ENCODE data around the gene ADGRV1.

The ADGRV1 gene

DNA sequence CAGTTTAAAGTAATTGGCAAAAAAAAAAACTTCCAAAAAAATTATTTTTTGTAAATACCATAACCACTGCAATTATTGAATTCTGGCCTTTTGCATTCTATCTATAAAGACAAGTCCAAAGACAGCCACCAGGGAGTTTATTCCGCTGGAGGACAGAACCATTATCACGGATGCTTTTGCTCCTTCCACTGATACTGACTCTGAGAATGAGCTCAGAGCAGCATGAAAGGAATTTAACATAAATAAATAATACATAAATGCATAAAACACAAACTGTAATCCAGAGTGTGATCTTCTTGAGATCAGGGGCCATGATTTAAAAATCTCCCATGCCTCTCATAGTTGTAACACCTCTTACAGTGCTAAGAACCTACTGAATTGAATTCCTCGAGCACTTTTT, 559.8 kb downstream of the ADGRV1 start:
- Mint-ChIP-seq H3K4me1 (peaks cover 4% of the 10 kb centered on the region), H3K4me3 (no peak overlapping the region), H3K27me3 (no peaks in the 10 kb centered on the region), H3K9me3 (no peaks in the 10 kb centered on the region), H3K27ac (no peak overlapping the region), H3K36me3 (ENCODE audit: low read depth) (no peaks in the 10 kb centered on the region)
- no peak for ATAC-seq
- DNase-seq, result no peak

- Mint-ChIP-seq H3K4me3 (no peak overlapping the region), H3K9me3 (no peaks in the 10 kb centered on the region), H3K27ac (no peak overlapping the region), H3K27me3 (no peaks in the 10 kb centered on the region), H3K36me3 (ENCODE audit: low read depth) (no peaks in the 10 kb centered on the region), H3K4me1 (peaks cover 4% of the 10 kb centered on the region)
- ATAC-seq, result no peak
- DNase-seq, result no peak
These were observed 560.2 kb downstream of the ADGRV1 start for GRCh38 chr5:91118796-91119195.

GRCh38 chr5:91119217-91119616, 560.6 kb downstream of the ADGRV1 start:
- ATAC-seq (no peak), DNase-seq (no peak)
- H3K9me3 Mint-ChIP-seq, result no peaks in the 10 kb centered on the region
- no peaks in the 10 kb centered on the region for H3K36me3 Mint-ChIP-seq (ENCODE audit: low read depth)
- H3K4me3 Mint-ChIP-seq, result no peak overlapping the region
- H3K27me3 Mint-ChIP-seq, result no peaks in the 10 kb centered on the region
- H3K4me1 Mint-ChIP-seq, result peaks cover 4% of the 10 kb centered on the region
- no peak overlapping the region for H3K27ac Mint-ChIP-seq

DNA sequence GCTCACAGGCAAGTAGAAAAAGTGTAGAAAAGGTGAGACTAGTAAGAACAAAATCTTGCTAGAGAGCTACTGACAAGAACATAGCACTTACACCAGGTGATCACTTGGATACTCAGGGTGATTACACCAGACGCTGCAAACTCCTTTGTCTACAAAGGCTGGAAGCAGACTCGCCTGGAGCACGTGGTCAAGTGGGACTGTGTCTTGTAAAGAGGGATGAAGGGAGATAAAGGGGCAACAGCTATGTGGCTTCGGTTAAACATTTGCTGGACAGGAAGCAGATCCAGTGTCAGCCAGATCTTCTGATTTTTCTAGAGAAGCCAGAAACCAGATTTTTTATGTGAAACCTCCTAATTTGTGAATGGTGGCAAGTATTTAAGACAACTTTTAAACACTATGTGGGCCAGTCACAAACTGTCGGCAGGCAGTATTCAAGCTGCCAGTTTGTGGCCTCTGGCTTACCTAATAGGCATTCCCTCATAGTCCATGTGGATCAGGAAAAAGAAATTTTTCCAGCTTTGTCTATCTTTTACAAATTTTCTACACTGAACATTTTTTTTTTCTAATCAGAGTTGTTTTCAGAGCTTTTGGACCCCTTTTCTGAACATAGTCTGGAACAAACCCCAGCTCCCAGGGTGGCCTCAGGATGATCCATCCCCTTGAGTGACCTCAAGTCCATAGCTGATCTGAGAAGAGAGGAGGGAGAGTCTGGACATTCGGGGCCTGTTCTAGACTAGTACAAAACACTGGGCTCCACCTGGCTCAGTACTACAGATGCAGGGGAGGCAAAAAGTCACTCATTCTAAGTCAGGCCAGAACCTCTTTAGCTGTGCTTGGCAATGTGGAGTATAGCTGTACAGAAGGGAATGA, 561.6 kb downstream of the ADGRV1 start:
- H3K4me1 Mint-ChIP-seq, result no peaks in the 10 kb centered on the region
- H3K27me3 Mint-ChIP-seq, result no peaks in the 10 kb centered on the region
- H3K4me3 Mint-ChIP-seq, result no peak overlapping the region
- ATAC-seq, result no peak
- no peak for DNase-seq
- H3K27ac Mint-ChIP-seq, result no peak overlapping the region
- no peaks in the 10 kb centered on the region for H3K9me3 Mint-ChIP-seq
- H3K36me3 Mint-ChIP-seq (ENCODE audit: low read depth), result no peaks in the 10 kb centered on the region

DNA sequence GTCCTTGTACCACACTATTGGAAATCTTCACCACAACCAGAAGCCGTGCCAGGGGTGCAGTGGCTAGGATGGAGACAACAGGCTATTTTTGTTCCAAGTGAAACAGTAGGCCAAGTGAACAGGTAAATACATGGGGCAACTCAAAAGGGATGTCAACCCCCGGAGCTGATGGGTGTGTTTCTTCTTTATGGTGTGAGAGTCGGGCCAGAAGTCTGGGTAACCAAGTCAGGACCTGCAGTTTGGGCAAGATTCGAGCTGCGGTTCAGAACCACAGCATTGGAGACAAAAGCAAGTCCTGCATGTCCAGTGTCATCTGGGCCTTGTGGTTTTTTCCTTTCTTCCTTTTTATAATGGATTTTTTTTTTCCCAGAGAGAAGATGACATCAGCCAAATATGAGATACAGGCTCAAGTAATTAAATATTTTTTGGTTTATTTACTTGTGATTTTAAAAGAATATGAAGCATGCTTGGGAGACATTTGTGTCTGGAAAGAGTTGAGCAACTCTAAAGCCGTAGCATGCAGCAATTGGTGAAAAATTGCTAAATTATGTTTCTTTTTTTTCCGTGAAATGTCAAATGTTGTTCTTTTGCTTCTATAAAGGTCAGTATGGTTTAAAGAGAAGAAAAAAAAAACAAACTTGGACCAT, 562.9 kb downstream of the ADGRV1 start:
- DNase-seq (no peak), ATAC-seq (no peak)
- Mint-ChIP-seq H3K36me3 (ENCODE audit: low read depth) (no peaks in the 10 kb centered on the region), H3K27me3 (no peaks in the 10 kb centered on the region), H3K9me3 (no peaks in the 10 kb centered on the region), H3K4me3 (no peak overlapping the region), H3K27ac (no peak overlapping the region), H3K4me1 (no peaks in the 10 kb centered on the region)

DNA sequence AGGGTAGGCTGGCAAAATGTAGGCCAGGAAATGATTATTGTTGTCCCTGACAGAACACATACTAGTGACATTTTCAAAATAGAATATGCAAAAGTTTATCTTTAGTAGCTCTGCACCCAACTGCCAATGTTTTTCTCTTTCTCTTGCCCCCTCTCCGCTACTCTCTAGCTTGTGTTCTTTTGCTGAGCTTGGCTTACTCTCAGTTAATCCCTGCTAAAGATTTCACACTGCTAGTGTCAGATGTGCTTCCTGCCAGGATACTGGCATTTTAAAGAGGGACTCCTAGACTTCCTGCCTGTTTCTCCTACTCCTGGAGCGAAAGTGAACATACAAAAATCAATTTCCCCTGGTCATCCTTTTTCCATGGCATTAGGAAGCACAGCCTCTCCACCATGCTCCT, 564.1 kb downstream of the ADGRV1 start:
- no peaks in the 10 kb centered on the region for H3K9me3 Mint-ChIP-seq
- H3K4me3 Mint-ChIP-seq, result no peak overlapping the region
- H3K27me3 Mint-ChIP-seq, result no peaks in the 10 kb centered on the region
- no peak for DNase-seq
- ATAC-seq, result no peak
- H3K36me3 Mint-ChIP-seq (ENCODE audit: low read depth), result no peaks in the 10 kb centered on the region
- H3K4me1 Mint-ChIP-seq, result no peaks in the 10 kb centered on the region
- no peak overlapping the region for H3K27ac Mint-ChIP-seq

- H3K4me1 Mint-ChIP-seq, result no peaks in the 10 kb centered on the region
- H3K27me3 Mint-ChIP-seq, result no peaks in the 10 kb centered on the region
- no peak overlapping the region for H3K4me3 Mint-ChIP-seq
- H3K36me3 Mint-ChIP-seq (ENCODE audit: low read depth), result no peaks in the 10 kb centered on the region
- DNase-seq (no peak), ATAC-seq (no peak)
- H3K27ac Mint-ChIP-seq, result no peak overlapping the region
- no peaks in the 10 kb centered on the region for H3K9me3 Mint-ChIP-seq
These were observed 564.7 kb downstream of the ADGRV1 start for GRCh38 chr5:91123291-91123690.

DNA sequence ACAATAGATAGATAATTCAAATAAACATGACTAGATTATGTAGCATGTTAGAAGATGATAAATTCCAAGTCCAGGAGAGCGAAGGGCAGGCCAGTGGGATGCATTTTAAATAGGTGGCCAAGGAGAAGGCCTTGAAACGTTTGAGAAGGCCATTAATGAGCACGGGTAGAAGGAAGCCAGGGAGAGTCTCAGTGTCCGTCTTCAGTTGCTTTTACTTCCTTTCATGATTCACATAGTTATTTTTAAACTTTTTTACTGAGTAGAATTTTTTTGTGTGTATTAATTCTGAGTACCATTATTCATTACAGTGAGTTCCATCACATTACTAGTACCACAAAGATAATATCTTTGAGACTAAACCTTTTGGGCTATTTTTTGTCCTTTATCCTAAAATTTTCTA, 565.3 kb downstream of the ADGRV1 start:
- Mint-ChIP-seq H3K4me3 (no peak overlapping the region), H3K9me3 (no peaks in the 10 kb centered on the region), H3K36me3 (ENCODE audit: low read depth) (no peaks in the 10 kb centered on the region), H3K27ac (no peak overlapping the region), H3K27me3 (no peaks in the 10 kb centered on the region), H3K4me1 (no peaks in the 10 kb centered on the region)
- ATAC-seq, result no peak
- no peak for DNase-seq

DNA sequence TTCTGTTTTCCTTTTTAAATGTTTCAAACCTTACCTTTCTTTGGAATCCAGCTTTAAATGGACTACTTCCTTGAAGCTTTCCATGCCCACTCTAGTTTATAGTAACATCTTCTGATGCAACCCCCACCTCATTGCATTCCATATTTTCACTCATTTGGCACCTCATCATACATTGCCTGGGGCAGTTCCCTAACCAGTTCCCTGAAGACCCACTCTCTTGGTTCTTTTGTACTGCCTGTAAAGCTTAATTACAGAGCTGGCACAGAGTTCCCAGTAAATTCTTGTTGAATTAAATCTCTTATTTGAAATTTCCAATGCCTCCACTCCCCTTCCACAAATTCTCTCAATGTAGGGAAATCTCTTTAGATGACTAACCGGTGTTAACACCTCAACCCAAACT, 567.3 kb downstream of the ADGRV1 start:
- Mint-ChIP-seq H3K36me3 (ENCODE audit: low read depth) (no peaks in the 10 kb centered on the region), H3K27me3 (no peaks in the 10 kb centered on the region), H3K4me3 (no peak overlapping the region), H3K27ac (no peak overlapping the region), H3K9me3 (peaks cover 5% of the 10 kb centered on the region), H3K4me1 (no peaks in the 10 kb centered on the region)
- DNase-seq (no peak), ATAC-seq (no peak)

DNA sequence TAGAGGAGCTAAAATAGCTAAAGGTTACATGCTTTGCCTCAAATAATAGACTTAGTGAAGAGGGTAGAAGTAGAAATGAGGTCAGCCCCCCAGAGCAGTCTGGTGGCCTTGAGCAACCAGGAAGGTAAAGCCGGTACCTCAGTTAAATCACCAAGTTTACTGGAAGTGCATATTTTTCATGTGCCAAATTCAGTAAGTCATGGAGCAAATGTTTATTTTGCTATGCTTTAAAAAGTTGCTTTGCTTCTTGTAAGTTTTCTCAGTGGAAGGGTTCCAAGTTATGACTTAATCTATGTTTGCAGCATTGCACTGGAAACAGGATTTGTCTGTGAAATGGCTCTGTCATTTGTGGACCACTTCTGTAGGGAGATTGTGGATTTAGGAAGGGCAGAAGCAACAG, 567.9 kb downstream of the ADGRV1 start:
- Mint-ChIP-seq H3K4me1 (no peaks in the 10 kb centered on the region), H3K27me3 (no peaks in the 10 kb centered on the region), H3K27ac (no peak overlapping the region), H3K9me3 (peaks cover 7% of the 10 kb centered on the region), H3K4me3 (no peak overlapping the region), H3K36me3 (ENCODE audit: low read depth) (no peaks in the 10 kb centered on the region)
- DNase-seq (no peak), ATAC-seq (no peak)

GRCh38 chr5:91126888-91127287, 568.3 kb downstream of the ADGRV1 start:
- H3K27me3 Mint-ChIP-seq, result no peaks in the 10 kb centered on the region
- DNase-seq (no peak), ATAC-seq (no peak)
- no peaks in the 10 kb centered on the region for H3K4me1 Mint-ChIP-seq
- no peak overlapping the region for H3K4me3 Mint-ChIP-seq
- no peaks in the 10 kb centered on the region for H3K36me3 Mint-ChIP-seq (ENCODE audit: low read depth)
- no peak overlapping the region for H3K27ac Mint-ChIP-seq
- H3K9me3 Mint-ChIP-seq, result peaks cover 7% of the 10 kb centered on the region

DNA sequence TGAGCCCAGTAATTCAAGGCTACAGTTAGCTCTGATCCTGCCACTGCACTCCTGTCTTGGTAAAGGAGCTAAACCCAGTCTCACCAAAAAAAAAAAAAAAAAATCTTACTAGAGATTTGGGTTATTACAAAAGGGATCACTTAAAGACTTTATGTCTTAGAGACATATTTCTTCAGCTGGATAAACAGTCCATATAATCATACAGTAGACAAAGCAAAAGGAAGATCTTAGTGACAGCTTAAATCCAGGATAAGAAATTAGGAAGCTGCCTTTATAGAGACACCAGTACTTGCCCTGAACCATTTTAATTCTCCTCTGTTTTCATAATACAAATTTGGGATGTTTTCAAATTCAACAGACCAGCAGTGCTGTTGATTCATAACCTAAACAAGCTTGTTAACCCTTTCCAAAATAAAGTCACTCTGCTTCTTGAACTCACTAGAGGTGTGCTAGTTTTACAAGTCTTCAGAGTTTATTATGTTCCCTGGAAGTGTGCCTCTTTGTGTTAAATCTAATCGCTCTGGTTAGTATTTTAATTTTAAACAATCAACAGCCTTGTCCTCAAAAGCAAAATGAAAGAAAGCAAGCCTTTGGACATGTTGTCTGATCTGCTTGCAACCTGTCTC, 569.0 kb downstream of the ADGRV1 start:
- no peaks in the 10 kb centered on the region for H3K4me1 Mint-ChIP-seq
- H3K9me3 Mint-ChIP-seq, result peaks cover 7% of the 10 kb centered on the region
- H3K36me3 Mint-ChIP-seq (ENCODE audit: low read depth), result no peaks in the 10 kb centered on the region
- H3K27ac Mint-ChIP-seq, result no peak overlapping the region
- no peak overlapping the region for H3K4me3 Mint-ChIP-seq
- ATAC-seq (no peak), DNase-seq (no peak)
- H3K27me3 Mint-ChIP-seq, result no peaks in the 10 kb centered on the region

- Mint-ChIP-seq H3K4me3 (no peak overlapping the region), H3K9me3 (peaks cover 7% of the 10 kb centered on the region), H3K4me1 (no peaks in the 10 kb centered on the region), H3K27me3 (no peaks in the 10 kb centered on the region), H3K27ac (no peak overlapping the region), H3K36me3 (ENCODE audit: low read depth) (no peaks in the 10 kb centered on the region)
- DNase-seq (no peak), ATAC-seq (no peak)
These were observed 570.0 kb downstream of the ADGRV1 start for GRCh38 chr5:91128604-91129003.

- Mint-ChIP-seq H3K4me1 (no peaks in the 10 kb centered on the region), H3K36me3 (ENCODE audit: low read depth) (no peaks in the 10 kb centered on the region), H3K27me3 (no peaks in the 10 kb centered on the region), H3K4me3 (no peak overlapping the region), H3K9me3 (peaks cover 7% of the 10 kb centered on the region), H3K27ac (no peak overlapping the region)
- DNase-seq (no peak), ATAC-seq (no peak)
These were observed 571.2 kb downstream of the ADGRV1 start for GRCh38 chr5:91129748-91130147.

GRCh38 chr5:91130759-91131158, 572.2 kb downstream of the ADGRV1 start:
- ATAC-seq (no peak), DNase-seq (no peak)
- no peaks in the 10 kb centered on the region for H3K27me3 Mint-ChIP-seq
- H3K4me1 Mint-ChIP-seq, result no peaks in the 10 kb centered on the region
- peaks cover 7% of the 10 kb centered on the region for H3K9me3 Mint-ChIP-seq
- no peak overlapping the region for H3K27ac Mint-ChIP-seq
- H3K36me3 Mint-ChIP-seq (ENCODE audit: low read depth), result no peaks in the 10 kb centered on the region
- H3K4me3 Mint-ChIP-seq, result no peak overlapping the region
